ENCODE data around the gene PYGO1. TPM values are rescaled to one million over a fixed set of nuclear protein-coding genes. Genes with fewer than 3 reads are reported as not detected.

Gene PYGO1
- total RNA-seq, 4 donors from 2014 or later, result 3.7 to 8.6 (median 4.5) TPM

- TF ChIP-seq CTCF (IDR thresholded peaks at IDR 0.05; ENCODE audit: low read depth), result no peak
Observed at GRCh38 chr15:55590788-55591187, 2.6 kb upstream of the PYGO1 start.

DNA sequence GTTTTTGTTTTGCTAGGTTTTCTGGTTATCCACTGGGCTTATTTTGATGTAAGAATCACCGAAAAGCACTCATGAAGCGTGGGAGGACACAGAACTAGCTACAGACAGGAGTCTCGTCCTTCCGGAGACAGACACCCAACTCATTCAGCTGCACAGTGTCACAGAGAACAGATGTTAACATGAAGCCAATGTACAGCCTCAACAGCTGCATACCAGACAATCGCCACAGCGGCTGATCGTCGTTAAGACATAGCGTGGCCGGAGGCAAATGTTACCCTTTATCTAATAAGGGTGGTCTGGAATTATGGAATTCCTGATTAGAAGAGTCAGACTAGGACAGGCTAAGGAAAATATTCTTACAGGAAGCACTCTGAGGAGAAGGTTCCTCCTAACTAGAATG lies 1.1 kb upstream of the PYGO1 start:
- no peak for TF ChIP-seq CTCF (IDR thresholded peaks at IDR 0.05; ENCODE audit: low read depth)

- no peak for TF ChIP-seq CTCF (IDR thresholded peaks at IDR 0.05; ENCODE audit: low read depth)
Observed at GRCh38 chr15:55588815-55589115, 620 bp upstream of the PYGO1 start.

GRCh38 chr15:55587321-55588069 lies 650 bp downstream of the PYGO1 start:
- no peak for TF ChIP-seq CTCF (IDR thresholded peaks at IDR 0.05; ENCODE audit: low read depth)

GRCh38 chr15:55586808-55587207 lies 1.3 kb downstream of the PYGO1 start:
- TF ChIP-seq CTCF (IDR thresholded peaks at IDR 0.05; ENCODE audit: low read depth), result no peak

- TF ChIP-seq CTCF (IDR thresholded peaks at IDR 0.05; ENCODE audit: low read depth), result no peak
Observed at GRCh38 chr15:55576943-55577342, 11.2 kb downstream of the PYGO1 start.

GRCh38 chr15:55574096-55574495 lies 14.0 kb downstream of the PYGO1 start:
- no peak for TF ChIP-seq CTCF (IDR thresholded peaks at IDR 0.05; ENCODE audit: low read depth)

All from subcutaneous adipose tissue (tissue), 4 donors.